GM19452 (cell line): ENCODE measurements around the gene PLA2R1.
A peak's percentile ranks its signal among the peaks of the same experiment; 100 is the strongest.

ENCODE experiments used
- ATAC-seq: cut with Tn5 transposase; IDR thresholded peaks from one replicate; pipeline ENCODE4 v1.9.1; 2021; ENCODE audit not compliant: unreplicated experiment

The PLA2R1 gene

DNA sequence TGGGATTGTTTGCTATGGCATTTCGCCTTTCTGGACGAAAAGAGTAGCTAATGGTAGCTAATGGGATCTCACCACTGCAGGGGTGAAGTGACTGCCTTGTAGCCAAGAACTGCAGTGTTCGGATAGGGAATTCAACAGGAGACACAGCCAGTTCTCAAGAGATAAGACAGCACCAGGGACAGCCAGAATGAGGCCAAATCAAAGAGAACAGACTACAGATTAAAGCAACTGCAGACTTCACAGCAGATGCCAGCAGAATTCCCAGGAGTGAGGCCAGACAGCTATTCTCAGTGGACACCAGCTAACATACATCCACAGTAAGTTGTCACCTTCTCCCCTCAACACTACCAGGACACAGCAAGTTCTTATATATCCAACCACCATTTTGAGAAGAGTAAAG is 124.0 kb downstream of the PLA2R1 start:
- no peak for ATAC-seq

DNA sequence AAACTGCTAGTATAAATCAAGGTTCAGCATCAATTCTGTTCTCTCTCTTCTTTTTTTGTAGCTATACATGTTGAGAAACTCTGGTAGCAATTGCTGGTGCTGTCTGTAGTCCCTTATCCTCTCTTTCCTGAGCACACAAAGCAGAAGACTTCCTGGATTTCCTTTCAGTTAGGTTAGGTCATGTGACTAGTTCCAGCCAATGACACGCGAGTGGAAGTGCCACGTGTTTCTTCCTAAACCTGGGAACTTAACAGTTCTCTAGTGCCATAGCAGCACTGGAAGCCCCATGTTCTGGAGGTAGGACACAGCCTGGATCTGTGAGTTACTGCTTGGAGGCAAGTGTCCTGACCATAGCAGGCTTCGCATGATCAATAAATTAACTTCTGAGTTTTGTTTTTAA is 125.9 kb downstream of the PLA2R1 start:
- ATAC-seq, result no peak

DNA sequence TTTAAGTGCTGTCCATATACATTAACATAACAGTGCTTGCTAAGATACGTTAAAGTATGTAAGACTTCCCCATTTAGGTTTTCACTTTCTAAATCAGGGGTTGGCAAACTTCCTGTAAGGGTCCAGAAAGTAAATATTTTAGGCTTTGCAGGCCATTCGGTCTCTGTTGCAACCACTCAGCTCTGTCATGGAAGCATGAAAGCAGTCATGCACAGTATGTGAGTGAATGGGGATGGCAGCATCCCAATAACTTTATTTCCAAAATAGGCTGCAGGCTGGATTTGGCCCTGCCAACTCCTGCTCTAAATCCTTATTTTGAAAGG is 128.7 kb downstream of the PLA2R1 start:
- peak; percentile 82 for ATAC-seq

DNA sequence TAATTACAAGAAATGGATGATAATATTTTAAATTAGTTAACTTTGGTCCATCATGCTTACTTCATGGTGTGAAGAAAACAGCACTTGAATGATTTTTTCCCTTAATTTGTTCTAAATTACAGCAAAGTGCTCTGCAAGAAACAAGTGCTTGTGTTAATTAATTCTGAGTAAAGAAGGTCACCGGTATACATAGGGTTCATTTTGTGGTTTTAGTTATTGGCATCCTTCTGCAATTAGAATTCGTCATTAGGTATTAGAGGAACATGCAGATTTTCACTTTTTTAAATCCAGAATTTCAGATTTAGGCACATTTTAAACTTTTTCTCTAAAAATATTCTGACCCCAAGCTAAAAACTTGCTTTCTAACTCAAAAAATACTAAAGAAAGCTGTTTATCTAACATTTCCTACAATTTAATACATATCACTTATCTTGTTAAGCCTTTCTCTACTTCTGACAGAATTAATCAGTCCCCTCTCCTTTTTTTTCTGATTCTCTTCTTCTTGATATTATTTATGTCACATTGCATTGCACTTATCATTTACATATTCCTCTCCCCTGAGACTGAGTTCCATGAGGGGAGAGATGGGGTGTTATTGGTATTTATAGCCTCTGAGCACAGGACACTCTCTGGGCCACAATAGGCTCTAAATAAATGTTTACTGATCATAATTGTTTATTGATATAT is 129.2 kb downstream of the PLA2R1 start:
- peak; percentile 52 for ATAC-seq

DNA sequence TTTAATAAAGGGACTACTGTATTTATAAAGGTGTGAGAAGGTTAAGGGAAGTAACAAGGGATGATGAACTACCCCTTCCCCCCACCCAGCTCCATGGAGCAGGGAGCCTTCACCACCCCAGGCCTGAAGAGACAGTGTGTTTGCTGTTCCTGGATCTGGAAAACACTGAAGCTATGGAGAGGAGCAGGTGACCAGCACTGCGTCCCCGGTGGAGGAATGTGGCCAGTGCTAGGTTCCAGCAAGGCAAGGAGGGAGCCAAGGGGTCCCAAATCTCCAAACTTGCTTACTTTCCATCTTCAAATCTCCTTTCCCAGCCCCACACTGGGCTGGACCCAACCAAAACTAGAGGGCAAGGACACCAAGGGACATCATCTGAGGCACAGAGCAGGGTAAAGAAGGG is 135.7 kb downstream of the PLA2R1 start:
- no peak for ATAC-seq

DNA sequence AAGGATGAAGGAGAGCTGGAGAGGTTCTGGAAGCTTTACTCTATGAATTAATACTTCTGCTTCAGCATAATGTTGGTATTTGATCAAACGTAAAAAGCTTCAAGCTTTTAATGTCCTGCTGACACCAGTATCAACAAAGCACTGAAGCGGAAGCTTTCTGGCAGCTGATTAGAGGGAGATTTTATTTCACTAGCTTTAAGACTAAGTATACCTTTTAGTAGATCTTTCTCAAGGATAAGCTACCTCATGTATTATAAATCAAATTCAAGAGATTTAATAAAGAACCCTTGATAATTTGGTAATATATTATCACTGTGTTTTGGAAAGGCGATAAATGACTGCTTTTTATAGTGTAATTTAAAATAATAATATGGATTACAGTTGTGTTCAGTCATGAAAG is 136.4 kb downstream of the PLA2R1 start:
- ATAC-seq, result no peak

DNA sequence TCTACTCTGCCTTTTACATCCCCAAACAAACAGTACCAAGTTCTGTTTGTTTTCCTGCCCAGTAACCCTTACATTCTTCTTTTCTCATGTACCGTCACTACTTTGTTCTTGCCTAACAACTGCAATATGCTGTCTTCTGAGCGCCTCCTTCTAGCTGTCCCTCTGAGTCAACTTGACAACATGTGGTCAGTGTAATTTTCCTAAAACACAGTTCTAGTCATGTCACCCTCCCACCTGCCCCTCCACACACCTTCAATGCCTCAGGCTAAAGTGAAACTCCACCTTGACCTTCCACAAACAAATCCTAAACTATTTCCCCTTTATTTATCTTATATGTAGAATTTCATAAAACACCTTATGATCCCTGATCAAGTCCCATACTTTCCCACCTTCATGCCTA is 139.9 kb downstream of the PLA2R1 start:
- peak; percentile 70 for ATAC-seq

DNA sequence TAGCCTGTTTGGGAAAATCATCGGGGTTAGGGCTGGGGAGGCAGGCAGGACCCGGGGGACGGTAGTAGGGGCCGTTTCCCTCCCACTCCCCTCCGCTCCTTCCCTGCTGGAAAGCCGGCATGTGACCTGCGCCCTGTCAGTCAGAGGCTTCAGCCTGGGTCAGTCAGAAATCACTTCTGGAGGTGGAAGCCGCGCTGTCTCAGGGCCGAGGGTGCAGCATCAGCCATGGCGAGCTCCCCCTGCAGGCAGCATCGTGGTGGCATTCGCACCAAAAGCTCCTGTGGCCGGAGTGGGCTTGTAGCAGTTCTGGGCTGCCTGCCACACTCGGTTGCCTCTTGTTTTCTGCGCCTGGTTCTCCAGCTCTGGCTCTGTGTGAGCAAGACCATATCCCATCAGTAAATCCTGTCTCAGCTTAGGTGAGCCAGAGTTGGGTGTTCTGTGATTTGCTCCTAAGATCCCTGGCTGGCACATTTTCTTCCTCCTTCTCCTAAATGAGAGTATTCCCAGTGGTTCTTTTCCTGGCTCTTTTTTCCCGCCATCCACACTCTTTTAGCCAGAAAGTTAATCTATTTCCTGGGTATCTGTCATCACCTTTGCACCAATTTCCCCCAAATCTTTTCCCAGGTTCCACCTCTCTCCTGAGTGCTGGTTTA is 140.5 kb downstream of the PLA2R1 start:
- ATAC-seq, result peak; percentile 89

DNA sequence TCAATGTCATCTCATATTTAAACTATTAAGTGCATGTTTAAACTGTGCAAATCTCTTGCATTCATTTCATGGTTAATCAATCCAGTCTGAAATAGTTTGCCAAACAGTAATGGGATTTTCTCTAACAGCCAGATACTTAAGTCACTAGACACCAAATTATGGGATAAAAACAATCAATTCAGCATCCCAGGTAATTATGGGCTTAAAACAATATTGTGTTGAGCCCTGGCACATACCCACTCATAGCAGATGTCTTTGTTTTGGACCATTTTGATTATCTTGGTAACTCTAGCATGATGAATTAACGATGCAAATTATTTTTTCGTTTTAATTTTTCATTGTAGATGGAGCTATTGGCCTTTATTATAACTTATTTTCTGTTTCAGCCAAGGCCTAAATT is 145.9 kb downstream of the PLA2R1 start:
- no peak for ATAC-seq

DNA sequence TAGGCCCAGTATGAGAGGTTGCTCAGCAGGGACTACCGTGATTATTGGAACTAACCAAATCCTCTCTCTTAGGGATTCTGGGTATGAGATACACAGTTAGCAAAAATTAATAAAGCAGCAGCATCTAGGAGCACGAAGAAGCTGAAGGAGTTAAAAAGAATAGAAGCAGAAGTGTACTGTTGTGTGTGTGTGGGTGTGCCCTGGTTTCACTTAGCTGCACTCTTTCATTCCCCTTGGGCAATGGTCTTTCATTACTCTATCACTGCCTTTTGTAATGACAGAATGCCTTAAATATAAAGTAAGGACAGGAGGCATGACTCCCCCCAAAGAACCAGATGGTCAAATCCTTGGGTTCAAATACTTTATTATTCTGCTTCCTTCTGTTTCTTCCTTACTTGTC is 148.5 kb downstream of the PLA2R1 start:
- ATAC-seq, result no peak

DNA sequence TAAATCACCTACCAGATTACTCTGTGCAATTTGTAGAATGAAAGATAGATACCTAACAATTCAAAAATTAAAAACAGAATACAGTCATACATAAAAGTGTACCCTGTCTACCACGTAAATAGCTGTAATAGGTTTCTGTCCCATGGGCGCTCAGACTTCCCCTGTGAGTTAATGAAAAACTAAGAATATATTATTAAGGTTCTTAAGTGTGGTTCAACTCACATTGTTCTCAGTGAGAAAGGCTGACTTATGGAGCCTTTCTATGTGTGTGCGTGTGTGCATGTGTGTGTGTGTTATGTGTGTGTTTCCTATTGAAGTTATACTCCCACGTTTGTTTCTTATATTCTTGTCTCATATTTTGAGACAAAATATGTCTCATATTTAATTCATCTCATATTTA is 149.8 kb downstream of the PLA2R1 start:
- no peak for ATAC-seq

DNA sequence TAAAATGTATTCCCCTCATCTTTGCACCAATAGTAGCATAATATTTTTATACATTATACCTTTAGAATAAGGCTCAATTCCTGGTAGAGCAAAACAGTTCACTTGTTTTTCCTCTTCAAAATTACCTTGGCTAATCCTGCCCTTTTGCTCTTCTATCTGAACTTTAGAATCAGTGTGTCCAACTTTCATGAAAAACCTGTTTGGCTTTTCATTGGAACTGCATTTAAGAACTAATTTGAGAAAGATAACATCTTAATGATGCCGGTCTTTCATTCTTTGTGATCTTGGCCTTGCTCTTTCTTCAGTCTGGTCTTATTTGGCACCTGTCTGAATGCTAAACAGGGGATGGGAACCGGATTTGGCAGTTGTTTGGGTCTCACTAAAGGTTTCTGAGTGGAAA is 151.5 kb downstream of the PLA2R1 start:
- no peak for ATAC-seq

DNA sequence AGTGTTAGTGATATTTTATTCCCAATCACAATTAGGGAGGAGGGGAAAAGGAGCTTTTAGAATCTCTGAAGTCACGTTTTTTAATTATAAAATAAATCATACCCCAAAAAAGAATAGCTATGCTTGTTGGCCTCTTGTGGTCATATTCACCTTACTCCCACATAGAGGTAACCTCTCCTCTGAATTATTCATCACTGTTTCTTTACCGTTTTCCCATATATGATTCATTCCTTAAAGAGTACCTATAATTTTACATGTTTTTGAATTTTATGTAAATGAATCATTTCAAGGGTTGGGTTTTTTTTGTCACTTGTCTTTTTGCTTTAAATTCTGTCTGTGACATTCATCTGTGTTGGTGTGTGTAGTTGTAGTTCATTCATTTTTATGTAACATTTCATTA is 153.8 kb downstream of the PLA2R1 start:
- ATAC-seq, result no peak

DNA sequence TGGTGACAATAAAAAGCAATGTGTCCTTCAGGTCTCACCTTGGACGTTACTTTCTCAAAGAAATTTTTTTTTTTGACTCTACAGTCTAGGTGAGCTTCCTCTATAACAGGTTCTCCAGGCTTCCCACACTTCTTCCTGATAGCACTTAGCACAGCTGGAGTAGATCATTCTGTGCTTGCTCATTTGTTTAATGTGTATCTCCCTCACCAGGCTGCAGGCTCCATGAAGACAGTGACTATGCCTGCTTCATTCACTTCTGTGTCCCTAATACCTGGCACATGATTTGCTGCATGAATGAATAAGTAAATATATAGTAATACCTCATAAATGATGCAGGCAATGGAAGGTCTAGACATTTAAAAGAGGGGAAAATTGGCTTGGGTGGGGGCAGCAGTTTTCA is 154.5 kb downstream of the PLA2R1 start:
- ATAC-seq, result no peak

DNA sequence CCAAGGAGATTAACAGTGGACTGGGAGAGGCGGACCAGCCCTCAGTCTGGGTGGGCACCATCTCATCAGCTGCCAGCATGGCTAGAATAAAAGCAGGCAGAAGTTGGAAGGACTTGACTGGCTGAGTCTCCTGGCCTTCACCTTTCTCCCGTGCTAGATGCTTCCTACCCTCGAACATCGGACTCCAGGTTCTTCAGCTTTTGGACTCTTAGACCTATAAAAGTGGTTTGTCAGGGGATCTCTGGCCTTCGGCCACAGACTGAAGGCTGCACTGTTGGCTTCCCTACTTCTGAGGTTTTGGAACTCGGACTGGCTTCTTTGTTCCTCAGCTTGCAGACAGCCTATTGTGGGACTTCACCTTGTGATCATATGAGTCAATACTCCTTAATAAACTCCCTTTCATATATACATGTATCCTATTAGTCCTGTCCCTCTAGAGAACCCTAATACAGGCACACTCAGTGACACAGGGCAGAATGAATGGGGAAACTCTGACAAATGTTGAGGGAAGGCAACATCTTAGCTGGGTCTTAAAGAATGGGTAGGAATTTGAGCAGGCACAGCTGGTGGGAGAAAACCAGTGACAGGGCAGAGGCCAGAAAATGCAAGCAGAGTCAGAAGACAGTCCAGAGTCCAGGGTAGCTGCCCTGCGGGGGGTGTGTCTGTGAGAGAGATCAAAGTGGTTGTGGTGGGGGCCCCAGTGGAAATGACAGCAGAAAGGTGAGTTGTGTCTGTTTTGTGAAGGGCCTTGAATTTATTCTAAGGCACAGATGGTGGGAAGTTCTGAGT is 156.3 kb downstream of the PLA2R1 start:
- ATAC-seq, result no peak

DNA sequence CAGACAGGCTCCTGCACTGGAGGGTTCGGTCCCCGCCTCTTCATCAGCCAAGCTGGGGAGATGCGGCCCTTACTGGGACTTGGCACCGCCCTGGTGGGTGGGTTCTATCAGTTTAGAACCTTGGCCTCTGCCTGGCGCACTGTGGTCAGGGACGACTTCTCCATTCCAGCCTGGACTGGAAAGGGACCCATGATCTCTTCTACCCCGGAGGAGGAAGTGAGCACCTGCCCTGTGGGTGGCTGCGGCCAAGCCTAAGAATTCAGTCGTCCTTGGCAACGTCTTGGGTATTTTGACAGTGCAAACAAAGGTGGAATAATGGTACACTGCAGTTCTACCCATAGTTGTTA is 157.5 kb downstream of the PLA2R1 start:
- peak; percentile 48 for ATAC-seq

DNA sequence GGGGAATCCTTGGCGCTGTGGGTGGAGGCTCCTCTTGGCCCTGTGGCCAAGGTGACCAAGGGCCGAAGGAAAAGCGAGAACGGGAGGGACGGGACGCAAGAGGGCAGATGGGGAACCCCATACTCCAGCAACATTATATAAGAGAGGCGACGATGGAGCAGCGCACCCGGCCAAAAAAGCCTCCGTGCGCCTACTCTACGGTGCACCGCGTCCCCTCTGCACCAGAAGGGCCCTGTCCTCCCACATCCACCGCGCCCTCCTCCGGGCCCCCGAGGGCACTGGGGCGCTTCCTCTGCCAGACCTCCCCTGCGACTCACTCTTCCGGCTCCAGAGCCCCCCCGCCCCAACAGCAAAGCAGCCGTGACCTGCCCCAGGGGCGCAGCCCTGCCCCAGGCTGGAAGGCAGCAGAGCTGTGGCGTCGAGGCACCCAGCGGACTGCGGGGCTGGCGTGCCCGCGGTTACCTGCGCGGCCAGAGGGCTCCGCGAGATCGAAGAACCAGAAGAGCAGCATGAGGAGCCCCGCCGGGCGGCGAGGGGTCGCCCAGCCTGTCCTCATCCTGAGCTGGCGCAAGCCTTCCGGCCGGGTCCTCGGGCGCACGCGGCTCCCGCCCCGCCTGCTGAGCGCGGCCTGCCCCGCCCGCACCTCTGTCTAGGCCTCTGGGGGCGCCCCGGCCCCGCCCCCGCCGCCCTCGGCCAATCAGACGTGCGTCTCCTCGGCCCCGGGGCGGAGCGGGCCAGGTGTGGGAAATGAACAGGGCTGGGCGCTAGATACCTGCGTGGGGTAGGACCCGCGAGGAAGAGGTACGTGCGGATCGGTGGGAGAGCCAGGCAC is 158.1 kb downstream of the PLA2R1 start, which contains the start of gene LY75:
TSS of gene LY75 (minus strand) at position 630 of the 832 bp plus-strand sequence.
- peak; percentile 87 for ATAC-seq

DNA sequence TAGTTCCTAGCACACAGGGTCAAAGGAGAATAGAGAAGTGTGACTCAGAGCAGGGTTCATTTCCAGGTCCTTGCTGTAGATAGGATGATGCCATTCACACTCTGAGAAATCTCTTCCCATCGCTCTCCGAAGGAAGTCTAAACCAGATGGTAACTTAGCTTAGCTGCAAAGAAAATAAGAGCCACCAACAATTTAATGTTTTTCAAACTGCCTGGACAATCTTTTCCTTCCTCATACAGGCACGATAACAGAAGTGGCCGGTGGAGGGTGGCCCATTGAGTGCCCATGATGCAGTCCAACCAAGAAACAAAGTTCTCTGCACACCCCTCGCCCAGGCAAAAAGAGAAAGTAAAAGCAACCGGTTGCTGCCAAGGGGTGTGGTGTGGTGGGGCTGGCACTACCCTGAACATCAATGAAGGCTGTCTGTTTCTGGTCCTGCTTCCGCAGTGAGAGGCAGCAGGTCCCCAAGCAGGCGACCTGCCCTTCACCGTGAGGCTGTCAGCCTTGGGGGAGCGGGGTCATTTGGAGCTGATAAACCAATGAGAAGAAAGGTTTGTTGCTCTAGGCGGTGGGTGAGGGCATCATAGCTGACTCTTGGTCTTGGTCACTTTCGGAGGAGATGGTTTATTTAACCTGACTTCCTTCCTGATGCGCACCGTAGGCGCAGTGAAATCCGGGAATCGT is 158.8 kb downstream of the PLA2R1 start:
- peak; percentile 21 for ATAC-seq

DNA sequence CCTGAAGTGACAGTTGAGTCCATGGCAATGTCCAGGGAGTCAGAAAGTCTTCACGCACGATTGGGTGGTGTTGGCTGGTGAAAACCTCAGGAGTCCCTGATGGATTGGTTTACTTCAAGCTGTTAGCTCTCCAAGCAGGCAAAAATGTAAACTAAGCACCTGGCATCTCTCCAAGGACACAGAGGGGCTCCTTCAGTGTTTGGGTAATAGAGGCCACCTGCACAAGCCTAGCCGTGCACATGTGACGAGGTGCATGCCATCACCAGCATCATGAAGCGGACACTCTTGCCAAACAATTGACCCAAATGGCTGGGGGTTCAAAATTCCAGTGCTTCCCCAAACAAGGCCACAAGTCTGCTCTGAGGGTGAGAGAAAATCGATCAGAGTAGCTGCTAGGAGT is 159.7 kb downstream of the PLA2R1 start:
- ATAC-seq, result no peak

DNA sequence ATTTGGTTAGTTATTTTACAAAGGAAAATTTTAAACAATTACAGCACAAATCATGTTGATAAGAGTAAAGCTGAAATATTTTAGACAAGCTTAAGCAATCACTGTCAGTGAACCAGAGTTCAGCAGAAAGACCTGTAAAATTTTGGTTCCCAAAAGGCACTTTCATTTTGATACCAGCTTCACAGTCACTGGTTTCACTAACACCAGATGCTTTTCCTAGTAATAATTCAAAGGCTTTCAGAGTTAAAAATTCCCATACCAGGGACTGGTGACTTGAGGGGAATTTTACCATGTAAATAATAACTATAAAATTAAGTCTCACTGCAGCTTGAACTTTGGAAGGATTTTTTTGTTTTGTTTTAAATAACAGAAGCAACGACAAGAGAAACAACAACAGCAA is 162.1 kb downstream of the PLA2R1 start:
- ATAC-seq, result no peak

DNA sequence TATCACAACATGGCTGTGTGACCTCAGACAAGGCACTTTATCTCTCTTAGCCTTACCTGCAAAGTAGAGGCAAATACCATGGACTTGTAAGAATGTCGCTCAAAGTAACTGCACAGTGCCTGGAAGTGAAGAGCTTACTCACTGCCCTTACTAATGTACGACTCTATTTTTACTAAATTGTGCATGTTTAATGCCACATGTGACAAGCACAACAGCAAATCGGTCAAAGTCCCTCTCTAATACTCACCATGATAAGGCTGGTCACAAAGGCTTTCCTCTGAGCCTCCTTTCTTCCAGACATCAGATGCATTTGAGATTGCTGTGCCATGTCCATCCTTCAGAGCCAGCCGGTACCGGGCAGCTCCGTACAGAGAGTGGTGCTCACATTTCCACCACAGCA is 164.0 kb downstream of the PLA2R1 start:
- ATAC-seq, result no peak
